HepG2 (cell line): ENCODE results near the gene KCTD14. TPM values are rescaled to one million over a fixed set of nuclear protein-coding genes. Genes with fewer than 3 reads are reported as not detected.

Experiments
- CREB1 ChIP-seq, 2 experiments: fragments of 450-650 bp in 1 of 2; IDR thresholded peaks; 2 replicates each; pipeline ENCODE4 v1.6.1; 2016 to 2017; ENCODE audit warnings: control low read depth in 1 of 2, mild to moderate bottlenecking in 1 of 2, missing compliant biosample characterization in 1 of 2, missing genetic modification characterization in 1 of 2
- ETV5 ChIP-seq: IDR thresholded peaks from 2 replicates; pipeline ENCODE4 v1.6.1; 2018; ENCODE audit warnings: missing biosample characterization, missing genetic modification reagents, inconsistent platforms, borderline replicate concordance
- GATAD1 ChIP-seq: IDR thresholded peaks from 2 replicates; pipeline ENCODE4 v1.6.1; 2016; ENCODE audit warnings: missing genetic modification reagents, missing compliant biosample characterization
- HMG20A ChIP-seq: IDR thresholded peaks from 2 replicates; pipeline ENCODE4 v1.6.1; 2016; ENCODE audit warnings: borderline replicate concordance
- SALL1 ChIP-seq: sonication (generic); formaldehyde crosslinking; IDR thresholded peaks from 2 replicates; pipeline ENCODE4 v1.8.0; 2022; ENCODE audit warnings: mild to moderate bottlenecking, missing genetic modification reagents
- ZBTB21 ChIP-seq: sonication (generic); formaldehyde crosslinking; IDR thresholded peaks from 2 replicates; pipeline ENCODE4 v1.4.0; 2020; ENCODE audit warnings: missing genetic modification reagents
- ZMYM4 ChIP-seq: sonication (generic); formaldehyde crosslinking; IDR thresholded peaks from 2 replicates; pipeline ENCODE4 v1.8.1; 2023; ENCODE audit warnings: mild to moderate bottlenecking, missing genetic modification reagents
- ZNF333 ChIP-seq: sonication (generic); formaldehyde crosslinking; IDR thresholded peaks from 2 replicates; pipeline ENCODE4 v1.4.0; 2020; ENCODE audit warnings: mild to moderate bottlenecking, missing genetic modification reagents, borderline replicate concordance
- ZNF678 ChIP-seq: sonication (generic); formaldehyde crosslinking; IDR thresholded peaks from 2 replicates; pipeline ENCODE4 v1.4.0; 2020; ENCODE audit warnings: mild to moderate bottlenecking, missing genetic modification reagents
- polyA plus RNA-seq, 8 experiments: library from polyadenylated mRNA; depleted of rRNA in 3 of 8; stranded (reverse) in 7 of 8; unstranded in 1 of 8; fragments of >200 nt; fragmentation: Illumina TruSeq in 4 of 8; extraction: Trizol in 4 of 8; gene quantifications; 2 replicates each; pipeline versions ENCODE4 v1.2.1 to v1.2.3, GENCODE V29; 2011 to 2016; ENCODE audit warnings: low read depth in 4 of 8, missing spikeins in 1 of 8, mixed read lengths in 1 of 8; ENCODE audit not compliant: insufficient read depth in 1 of 8
- total RNA-seq, 5 experiments: library from RNA; depleted of rRNA; stranded (reverse); fragments of >200 nt; fragmentation: Illumina TruSeq; extraction: Trizol; gene quantifications; 2 replicates each; pipeline ENCODE4 v1.2.3, GENCODE V29; 2016; ENCODE audit warnings: low read depth in 1 of 5
- TF ChIP-seq, protein P1 (sequence below): sonication (generic); formaldehyde crosslinking; IDR thresholded peaks from 2 replicates; pipeline ENCODE4 v1.5.1; 2020; ENCODE audit warnings: mild to moderate bottlenecking, missing genetic modification reagents, moderate library complexity
- TF ChIP-seq, protein P2 (sequence below): sonication (generic); formaldehyde crosslinking; IDR thresholded peaks from 2 replicates; pipeline ENCODE4 v1.9.0; 2021; ENCODE audit warnings: missing genetic modification reagents, mild to moderate bottlenecking, borderline replicate concordance
- TF ChIP-seq, protein P3 (sequence below): sonication (generic); formaldehyde crosslinking; IDR thresholded peaks from 2 replicates; pipeline ENCODE4 v1.4.0; 2020; ENCODE audit warnings: mild to moderate bottlenecking, missing genetic modification reagents, borderline replicate concordance
- TF ChIP-seq, protein P4 (sequence below): sonication (generic); formaldehyde crosslinking; IDR thresholded peaks from 2 replicates; pipeline ENCODE4 v1.4.0; 2020; ENCODE audit warnings: mild to moderate bottlenecking, missing genetic modification reagents
- TF ChIP-seq, protein P5 (sequence below): sonication (generic); formaldehyde crosslinking; IDR thresholded peaks from 2 replicates; pipeline ENCODE4 v1.8.0; 2022; ENCODE audit warnings: missing genetic modification reagents, mild to moderate bottlenecking, moderate library complexity, borderline replicate concordance

The KCTD14 gene
- total and polyA plus RNA-seq, 2 of the 13 experiments (the other 11 are each of a cell fraction or from before 2014, with no cell fraction given) = 10.3 to 15.6 TPM

DNA sequence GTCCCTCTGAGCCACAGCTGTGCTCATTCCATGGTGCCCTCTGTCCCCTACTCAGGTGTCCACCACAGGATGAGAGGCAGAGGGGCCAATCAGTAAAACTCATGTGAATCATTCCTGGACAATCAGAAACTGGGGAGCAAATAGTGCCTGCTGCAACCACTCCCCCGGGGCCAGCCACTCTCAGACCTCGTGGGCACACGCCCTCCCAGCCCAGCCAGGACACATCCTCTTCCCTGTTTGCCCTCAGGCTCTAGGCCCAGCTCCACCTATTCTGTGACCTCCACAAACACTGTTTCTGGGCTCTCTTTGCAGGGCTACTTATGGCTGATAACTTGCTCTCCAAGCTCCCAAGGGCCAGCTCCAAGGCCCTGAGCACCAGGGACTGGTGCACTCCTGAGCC lies 14.0 kb upstream of the KCTD14 start (continued):
- TF ChIP-seq, protein P1, sequence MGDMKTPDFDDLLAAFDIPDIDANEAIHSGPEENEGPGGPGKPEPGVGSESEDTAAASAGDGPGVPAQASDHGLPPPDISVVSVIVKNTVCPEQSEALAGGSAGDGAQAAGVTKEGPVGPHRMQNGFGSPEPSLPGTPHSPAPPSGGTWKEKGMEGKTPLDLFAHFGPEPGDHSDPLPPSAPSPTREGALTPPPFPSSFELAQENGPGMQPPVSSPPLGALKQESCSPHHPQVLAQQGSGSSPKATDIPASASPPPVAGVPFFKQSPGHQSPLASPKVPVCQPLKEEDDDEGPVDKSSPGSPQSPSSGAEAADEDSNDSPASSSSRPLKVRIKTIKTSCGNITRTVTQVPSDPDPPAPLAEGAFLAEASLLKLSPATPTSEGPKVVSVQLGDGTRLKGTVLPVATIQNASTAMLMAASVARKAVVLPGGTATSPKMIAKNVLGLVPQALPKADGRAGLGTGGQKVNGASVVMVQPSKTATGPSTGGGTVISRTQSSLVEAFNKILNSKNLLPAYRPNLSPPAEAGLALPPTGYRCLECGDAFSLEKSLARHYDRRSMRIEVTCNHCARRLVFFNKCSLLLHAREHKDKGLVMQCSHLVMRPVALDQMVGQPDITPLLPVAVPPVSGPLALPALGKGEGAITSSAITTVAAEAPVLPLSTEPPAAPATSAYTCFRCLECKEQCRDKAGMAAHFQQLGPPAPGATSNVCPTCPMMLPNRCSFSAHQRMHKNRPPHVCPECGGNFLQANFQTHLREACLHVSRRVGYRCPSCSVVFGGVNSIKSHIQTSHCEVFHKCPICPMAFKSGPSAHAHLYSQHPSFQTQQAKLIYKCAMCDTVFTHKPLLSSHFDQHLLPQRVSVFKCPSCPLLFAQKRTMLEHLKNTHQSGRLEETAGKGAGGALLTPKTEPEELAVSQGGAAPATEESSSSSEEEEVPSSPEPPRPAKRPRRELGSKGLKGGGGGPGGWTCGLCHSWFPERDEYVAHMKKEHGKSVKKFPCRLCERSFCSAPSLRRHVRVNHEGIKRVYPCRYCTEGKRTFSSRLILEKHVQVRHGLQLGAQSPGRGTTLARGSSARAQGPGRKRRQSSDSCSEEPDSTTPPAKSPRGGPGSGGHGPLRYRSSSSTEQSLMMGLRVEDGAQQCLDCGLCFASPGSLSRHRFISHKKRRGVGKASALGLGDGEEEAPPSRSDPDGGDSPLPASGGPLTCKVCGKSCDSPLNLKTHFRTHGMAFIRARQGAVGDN (CRISPR knock-in tag) = peak; percentile 79
- TF ChIP-seq ZNF333 (no peak), ZMYM4 (no peak), HMG20A (CRISPR knock-in tag) (no peak), ZNF678 (CRISPR knock-in tag) (no peak), GATAD1 (no peak), CREB1 (IDR thresholded peaks at IDR 0.05) (no peak), CREB1 (CRISPR knock-in tag; IDR thresholded peaks at IDR 0.05) (no peak), ETV5 (CRISPR knock-in tag) (no peak), SALL1 (CRISPR knock-in tag) (peak; percentile 20; the same call in 1 of the 2 replicates), ZBTB21 (no peak)
- TF ChIP-seq, protein P2, sequence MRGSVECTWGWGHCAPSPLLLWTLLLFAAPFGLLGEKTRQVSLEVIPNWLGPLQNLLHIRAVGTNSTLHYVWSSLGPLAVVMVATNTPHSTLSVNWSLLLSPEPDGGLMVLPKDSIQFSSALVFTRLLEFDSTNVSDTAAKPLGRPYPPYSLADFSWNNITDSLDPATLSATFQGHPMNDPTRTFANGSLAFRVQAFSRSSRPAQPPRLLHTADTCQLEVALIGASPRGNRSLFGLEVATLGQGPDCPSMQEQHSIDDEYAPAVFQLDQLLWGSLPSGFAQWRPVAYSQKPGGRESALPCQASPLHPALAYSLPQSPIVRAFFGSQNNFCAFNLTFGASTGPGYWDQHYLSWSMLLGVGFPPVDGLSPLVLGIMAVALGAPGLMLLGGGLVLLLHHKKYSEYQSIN (CRISPR knock-in tag) = no peak
- TF ChIP-seq, protein P3, sequence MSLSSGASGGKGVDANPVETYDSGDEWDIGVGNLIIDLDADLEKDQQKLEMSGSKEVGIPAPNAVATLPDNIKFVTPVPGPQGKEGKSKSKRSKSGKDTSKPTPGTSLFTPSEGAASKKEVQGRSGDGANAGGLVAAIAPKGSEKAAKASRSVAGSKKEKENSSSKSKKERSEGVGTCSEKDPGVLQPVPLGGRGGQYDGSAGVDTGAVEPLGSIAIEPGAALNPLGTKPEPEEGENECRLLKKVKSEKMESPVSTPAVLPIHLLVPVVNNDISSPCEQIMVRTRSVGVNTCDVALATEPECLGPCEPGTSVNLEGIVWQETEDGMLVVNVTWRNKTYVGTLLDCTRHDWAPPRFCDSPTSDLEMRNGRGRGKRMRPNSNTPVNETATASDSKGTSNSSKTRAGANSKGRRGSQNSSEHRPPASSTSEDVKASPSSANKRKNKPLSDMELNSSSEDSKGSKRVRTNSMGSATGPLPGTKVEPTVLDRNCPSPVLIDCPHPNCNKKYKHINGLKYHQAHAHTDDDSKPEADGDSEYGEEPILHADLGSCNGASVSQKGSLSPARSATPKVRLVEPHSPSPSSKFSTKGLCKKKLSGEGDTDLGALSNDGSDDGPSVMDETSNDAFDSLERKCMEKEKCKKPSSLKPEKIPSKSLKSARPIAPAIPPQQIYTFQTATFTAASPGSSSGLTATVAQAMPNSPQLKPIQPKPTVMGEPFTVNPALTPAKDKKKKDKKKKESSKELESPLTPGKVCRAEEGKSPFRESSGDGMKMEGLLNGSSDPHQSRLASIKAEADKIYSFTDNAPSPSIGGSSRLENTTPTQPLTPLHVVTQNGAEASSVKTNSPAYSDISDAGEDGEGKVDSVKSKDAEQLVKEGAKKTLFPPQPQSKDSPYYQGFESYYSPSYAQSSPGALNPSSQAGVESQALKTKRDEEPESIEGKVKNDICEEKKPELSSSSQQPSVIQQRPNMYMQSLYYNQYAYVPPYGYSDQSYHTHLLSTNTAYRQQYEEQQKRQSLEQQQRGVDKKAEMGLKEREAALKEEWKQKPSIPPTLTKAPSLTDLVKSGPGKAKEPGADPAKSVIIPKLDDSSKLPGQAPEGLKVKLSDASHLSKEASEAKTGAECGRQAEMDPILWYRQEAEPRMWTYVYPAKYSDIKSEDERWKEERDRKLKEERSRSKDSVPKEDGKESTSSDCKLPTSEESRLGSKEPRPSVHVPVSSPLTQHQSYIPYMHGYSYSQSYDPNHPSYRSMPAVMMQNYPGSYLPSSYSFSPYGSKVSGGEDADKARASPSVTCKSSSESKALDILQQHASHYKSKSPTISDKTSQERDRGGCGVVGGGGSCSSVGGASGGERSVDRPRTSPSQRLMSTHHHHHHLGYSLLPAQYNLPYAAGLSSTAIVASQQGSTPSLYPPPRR (CRISPR knock-in tag) = no peak
- TF ChIP-seq, protein P4, sequence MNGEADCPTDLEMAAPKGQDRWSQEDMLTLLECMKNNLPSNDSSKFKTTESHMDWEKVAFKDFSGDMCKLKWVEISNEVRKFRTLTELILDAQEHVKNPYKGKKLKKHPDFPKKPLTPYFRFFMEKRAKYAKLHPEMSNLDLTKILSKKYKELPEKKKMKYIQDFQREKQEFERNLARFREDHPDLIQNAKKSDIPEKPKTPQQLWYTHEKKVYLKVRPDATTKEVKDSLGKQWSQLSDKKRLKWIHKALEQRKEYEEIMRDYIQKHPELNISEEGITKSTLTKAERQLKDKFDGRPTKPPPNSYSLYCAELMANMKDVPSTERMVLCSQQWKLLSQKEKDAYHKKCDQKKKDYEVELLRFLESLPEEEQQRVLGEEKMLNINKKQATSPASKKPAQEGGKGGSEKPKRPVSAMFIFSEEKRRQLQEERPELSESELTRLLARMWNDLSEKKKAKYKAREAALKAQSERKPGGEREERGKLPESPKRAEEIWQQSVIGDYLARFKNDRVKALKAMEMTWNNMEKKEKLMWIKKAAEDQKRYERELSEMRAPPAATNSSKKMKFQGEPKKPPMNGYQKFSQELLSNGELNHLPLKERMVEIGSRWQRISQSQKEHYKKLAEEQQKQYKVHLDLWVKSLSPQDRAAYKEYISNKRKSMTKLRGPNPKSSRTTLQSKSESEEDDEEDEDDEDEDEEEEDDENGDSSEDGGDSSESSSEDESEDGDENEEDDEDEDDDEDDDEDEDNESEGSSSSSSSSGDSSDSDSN (CRISPR knock-in tag) = 0 out of 2 replicates have a peak, but pooled peaks have one; percentile 33
- TF ChIP-seq, protein P5, sequence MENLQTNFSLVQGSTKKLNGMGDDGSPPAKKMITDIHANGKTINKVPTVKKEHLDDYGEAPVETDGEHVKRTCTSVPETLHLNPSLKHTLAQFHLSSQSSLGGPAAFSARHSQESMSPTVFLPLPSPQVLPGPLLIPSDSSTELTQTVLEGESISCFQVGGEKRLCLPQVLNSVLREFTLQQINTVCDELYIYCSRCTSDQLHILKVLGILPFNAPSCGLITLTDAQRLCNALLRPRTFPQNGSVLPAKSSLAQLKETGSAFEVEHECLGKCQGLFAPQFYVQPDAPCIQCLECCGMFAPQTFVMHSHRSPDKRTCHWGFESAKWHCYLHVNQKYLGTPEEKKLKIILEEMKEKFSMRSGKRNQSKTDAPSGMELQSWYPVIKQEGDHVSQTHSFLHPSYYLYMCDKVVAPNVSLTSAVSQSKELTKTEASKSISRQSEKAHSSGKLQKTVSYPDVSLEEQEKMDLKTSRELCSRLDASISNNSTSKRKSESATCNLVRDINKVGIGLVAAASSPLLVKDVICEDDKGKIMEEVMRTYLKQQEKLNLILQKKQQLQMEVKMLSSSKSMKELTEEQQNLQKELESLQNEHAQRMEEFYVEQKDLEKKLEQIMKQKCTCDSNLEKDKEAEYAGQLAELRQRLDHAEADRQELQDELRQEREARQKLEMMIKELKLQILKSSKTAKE (CRISPR knock-in tag) = no peak
